Stimulated activated CD8-positive, alpha-beta memory T cell treated with anti-CD3 and anti-CD28 coated beads, Interleukin-4, amount 100 ng/mL, for 1 hour (primary cell): Measurements from ENCODE around the gene ITGB8.

ENCODE experiments used
- DNase-seq, 2 donors: peaks; one replicate each; pipeline ENCODE4 v3.0.0-alpha.2; 2020; ENCODE audit warnings: low read depth in 2 of 2, low spot score in 1 of 2

Gene ITGB8

DNA sequence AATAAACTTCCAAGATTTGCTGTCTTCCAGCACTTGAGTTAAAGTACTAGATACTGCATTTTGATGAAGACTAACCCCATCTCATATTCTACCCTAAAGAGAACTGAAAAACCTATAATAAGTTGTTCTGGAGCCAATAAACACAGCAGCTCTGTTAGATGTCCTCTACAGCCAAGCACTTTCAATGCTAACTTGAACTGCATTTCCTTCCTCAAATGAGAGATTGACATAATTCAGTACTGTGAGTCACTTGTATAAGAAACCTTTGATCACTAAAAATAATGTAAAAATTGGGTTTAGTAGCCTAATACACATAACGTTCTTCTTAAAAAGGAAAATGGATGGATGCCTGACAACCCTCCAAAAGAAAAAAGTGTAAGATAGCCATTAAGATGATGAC lies 81.3 kb downstream of the ITGB8 start:
- no peak for DNase-seq

DNA sequence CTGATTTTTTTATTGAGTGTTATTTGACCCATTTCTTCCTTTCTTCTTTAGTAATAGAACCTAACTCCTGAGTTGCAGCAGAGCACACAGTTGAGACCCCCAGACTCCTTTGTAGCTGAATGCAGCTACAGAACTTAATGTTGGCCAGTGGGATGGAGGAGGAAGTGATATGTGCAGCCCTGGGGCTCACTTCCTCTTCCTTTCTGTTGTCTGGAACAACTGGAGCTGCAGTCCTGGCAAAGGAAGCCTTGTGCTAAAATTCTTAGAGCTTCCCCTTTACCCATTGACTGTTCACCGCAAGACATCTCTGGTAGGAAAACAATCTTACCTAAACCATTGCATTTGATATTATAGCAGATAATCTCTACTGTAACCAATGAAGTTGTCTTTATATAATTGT lies 86.6 kb downstream of the ITGB8 start:
- no peak for DNase-seq

DNA sequence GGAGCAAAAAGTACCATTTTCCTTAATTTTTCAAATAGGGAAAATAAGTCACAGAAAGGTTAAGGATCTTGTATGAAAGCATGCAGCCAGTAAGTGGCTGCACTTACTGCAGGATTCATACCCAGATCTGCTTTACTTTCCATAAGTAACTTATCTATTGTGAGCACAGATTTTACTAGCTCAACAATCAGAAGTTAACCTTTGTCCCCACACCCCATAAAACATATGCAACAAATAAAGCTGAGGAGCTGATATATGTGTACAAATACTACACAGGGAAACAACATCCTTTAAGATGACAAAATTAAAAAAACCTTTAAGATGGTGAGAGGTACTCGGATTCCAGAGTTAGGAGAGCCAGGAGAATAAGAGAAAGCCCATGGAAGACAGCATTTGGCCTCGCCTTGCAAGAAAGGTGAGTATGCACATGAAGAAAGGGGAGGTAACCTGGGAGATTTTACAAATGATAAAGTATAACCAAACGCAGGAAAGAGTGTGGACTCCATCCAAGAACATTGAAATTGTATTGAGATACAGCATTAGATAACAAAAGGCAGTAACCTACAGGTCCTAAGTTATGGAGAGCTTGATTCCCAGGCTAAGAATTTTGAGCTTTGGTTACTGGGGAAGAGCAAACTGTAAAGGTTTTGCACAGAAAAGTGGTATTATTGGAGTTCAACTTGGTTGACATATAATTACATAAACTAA lies 87.1 kb downstream of the ITGB8 start:
- no peak for DNase-seq

DNA sequence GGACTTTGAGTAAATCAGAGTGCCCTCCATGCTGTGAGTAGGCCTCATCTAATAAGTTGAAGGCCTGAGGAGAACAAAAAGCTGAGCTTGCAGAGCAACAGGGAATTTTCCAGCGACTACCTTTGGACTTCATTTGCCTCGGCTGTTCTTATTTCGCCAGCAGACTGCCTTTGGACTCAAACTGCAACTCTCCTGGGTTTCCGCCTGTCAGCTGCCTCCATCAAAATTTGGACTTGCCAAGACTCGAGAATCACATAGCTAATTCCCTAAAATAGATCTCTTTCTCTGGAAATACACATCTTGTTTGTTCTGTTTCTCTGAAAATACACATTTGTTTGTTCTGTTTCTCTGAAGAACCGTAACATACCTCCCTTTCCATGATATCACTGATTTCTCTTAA lies 93.8 kb downstream of the ITGB8 start:
- DNase-seq, result no peak

DNA sequence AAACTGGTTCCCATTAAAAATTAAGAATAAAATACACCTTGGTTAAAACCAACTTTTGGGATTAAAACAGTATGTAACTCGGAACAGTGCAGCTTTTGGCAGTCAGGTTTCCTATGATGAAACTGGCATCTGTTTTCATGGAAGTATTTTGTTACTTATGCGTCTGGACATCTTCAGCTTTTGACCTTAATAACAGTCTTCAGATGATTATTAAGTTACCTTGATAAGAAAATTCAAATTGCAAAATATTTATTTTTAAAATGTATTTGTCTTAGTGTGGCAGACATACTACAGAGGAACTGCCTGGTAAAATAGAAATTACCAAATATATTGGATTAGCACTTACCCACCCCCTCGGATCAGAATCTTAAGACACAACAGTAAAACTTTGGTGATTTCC lies 100.0 kb downstream of the ITGB8 start:
- no peak for DNase-seq

DNA sequence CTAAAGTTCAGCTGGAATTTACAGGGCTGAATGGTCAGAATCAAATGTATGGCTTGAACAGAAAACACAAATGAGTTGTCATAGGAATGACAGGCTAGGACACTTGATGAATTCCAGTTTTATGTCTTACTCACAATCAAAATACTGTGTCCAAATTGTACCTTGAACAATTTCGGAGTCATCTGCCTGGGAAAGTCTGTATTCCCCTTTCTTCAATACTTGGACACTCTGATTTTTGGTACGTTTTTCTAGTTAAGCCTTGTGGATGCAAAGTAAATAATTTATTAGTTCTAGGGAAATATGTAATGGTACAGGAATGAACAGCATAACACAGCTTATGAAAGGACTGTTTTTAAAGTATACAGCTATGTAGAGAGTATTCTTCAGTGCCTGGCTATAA lies 100.4 kb downstream of the ITGB8 start:
- no peak for DNase-seq

DNA sequence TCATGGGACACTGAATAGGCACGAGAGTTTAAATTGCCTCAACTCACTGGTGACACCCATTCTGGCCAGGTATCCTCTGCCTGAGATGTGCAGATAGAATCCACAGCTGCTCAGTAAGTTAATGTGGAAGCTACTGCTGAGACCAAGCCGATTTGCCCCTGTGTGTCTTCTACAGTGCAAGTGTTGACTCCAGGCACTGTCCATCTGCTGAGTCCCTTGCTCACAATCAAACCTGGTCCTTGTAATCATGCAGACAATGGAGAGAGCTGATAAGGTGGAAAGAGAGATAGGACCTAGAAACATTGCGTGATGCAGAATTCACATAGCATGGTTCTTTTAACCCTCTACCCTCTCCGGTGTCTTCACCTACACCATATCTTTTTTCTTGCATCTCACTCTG lies 101.4 kb downstream of the ITGB8 start:
- no peak for DNase-seq

DNA sequence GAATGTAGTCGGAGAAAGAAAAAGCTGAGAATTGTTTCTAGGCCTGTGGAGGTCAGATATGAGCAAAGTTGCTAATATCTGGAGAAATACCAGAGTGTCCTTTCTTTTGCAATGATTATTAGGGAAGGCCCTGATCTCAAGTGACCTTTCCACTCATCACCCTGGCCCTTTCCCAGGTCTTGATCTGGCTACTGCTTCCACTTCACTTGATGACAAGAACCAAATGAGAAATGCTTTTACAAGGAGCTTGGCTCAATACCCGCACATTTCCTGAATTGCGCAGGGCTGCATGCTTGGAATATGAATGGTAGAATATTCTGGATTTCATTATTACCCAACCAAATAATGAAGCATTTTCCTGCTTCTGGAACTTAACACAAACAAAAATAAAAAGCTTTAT lies 104.6 kb downstream of the ITGB8 start:
- DNase-seq, result no peak

DNA sequence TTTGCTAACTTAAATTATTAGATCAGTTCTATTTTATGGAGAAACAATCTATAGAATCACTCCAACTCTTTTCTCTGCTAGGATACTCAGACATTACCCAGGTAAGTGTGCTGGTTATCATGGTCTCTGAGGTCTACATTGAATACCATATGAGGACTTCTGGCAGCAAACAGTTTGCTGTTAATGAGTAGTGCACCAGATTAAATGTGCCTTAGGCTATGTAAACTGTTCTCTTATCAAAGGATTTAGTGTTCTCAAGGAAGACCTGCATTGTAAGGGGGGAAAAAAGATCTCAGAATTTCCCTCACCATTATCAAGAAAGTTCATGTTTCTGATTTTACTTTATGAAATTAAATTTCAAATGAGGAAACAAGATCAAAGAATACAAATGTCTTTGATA lies 107.5 kb downstream of the ITGB8 start:
- DNase-seq, result no peak

DNA sequence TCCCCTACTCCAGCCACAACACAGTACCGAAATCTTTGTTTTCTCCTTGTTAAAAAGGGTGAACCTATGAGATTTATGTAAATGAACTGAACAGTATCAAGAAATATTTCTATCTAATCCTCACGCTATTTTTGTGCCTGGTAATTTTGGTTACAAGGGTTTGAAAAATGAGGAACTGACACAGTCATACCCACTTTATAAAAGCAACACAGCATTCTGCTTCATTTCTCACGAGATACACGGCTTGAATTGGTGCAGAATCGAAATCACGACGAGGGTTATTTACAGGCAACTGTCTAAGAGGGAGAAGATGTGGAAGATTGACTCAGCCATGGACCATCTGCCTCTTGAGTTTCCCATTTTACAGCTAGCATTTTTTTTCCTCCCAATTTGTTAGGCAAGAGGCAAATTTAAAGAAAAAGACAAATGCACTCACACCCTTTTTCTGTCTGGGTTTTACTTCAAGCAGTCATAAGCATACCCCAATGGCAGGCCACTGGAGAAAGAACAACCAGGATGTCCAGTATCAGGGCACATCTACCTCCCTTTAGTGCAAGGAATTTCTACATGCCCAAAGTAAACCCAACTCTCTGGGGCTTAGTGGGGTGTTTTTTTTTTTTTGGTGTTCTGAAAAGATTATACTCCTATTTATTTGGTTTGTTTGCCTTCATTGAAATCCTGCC lies 108.1 kb downstream of the ITGB8 start:
- no peak for DNase-seq

DNA sequence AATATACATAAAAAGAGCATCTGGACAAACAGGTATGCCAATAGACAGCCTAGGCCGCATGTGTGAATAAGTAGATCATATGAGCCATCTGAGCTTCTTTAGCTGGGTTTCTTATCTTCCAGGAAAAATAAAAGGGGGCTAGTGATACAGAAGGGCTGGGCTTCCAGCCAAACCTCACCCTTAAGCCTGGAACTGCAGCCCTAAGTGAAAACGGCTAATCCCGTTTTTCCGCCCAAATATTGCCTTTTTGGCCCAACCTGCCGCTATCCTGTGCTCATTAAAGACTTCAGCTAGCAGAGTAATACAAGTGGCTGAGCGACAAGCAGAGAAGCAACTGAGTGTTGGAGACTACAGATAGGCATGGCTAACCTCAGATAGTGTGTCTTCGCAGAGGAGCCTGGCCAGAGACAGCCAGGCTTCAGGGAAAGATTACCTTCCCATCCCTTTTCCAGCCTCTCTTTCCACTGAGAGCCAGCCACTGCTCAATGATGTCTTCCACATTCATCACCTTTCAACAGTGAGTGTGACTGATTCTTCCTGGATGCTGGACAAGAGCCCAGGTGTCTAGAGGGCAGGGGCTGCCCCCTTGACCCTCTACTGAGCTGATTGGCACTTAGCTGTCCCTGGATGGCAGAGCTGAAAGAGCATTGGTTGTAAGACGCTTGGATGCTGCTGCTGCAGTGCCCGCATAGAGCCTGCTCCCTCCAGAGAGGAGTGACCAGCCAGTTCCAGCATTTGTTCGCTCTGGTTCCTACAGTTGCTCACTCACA lies 108.9 kb downstream of the ITGB8 start:
- DNase-seq, result no peak

DNA sequence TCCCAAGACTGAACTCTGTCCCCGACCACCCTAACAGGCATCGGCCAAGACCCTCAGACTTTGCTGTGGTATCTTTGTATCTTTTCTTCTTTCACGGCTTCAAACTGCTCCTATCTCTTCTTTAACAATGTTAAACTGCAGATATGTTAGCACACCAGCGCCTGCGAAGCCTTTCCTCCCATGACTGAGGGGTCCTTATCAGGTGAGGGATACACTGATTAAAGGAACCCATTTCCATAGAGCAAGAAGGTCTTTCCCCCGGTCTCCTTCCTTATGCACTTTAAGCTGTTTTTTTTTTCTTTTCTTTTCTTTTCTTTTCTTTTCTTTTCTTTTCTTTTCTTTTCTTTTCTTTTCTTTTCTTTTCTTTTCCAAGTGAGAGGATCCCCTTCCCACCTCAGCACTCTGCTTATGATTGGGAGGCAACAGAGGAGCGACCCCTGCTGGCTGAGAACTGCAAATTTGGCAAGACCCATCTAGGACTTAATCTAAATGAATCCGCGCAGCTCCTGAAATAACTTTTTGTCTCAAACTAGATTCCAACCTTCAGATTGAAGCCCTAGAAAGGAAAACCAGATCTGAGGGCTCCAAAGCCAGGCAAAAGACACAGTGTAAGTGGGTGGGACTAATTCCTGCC lies 109.9 kb downstream of the ITGB8 start:
- DNase-seq, result no peak

DNA sequence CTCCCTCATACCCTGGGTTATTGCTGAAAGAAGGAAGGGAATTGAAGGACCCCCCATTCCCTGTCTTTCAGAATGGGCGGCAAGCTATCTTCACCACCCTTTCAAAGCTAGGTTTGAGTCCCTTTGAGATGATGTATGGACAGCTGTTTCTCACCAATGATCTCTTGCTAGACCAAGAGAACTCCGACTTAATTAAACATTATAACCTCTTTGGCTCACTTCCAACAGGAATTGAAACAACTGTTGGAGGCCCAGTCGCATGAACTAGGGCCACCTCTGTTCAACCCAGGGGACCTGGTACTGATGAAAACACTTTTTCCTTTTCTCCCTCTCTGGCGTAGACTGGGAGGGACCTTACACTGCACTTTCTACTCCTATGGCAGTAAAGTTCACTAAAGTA lies 110.6 kb downstream of the ITGB8 start:
- DNase-seq, result no peak

DNA sequence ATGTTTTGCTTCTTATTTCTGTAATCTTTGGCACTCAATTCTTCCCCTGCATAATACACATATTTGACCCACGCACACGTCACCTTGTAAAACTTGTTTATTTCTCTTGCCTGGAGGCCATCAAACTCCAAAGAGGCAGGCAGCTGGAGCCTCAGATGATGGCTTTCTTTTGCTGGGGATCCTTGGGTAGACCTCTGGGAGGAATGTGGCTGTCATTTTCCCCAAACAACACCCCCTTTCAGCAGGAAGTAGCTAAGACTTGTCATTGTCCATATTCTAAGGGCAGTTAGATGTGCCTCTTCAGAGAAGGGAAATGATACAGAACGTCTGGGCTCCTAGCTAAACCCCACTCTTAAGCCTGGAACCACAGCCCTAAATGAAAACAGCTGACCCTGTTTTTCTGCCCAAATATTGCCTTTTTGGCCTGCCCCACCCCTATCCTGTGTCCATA lies 111.3 kb downstream of the ITGB8 start:
- DNase-seq, result no peak

DNA sequence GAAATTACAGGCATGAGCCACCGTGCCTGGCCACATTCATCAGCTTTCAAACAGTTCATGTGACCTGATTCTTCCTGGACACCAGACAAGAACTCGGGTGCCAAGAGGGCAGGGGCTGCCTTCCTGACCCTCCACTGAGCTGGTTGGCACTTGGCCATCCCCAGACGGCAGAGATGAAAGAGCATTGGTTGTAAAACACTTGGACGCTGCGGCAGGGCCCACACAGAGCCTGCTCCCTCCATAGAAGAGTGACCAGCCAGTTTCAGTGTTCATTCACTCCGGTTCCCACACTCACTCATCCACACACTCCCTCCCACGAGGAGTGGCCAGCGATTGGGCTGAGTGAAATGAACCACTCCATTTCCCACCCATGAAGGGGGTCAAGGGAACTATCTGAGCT lies 112.3 kb downstream of the ITGB8 start:
- no peak for DNase-seq

DNA sequence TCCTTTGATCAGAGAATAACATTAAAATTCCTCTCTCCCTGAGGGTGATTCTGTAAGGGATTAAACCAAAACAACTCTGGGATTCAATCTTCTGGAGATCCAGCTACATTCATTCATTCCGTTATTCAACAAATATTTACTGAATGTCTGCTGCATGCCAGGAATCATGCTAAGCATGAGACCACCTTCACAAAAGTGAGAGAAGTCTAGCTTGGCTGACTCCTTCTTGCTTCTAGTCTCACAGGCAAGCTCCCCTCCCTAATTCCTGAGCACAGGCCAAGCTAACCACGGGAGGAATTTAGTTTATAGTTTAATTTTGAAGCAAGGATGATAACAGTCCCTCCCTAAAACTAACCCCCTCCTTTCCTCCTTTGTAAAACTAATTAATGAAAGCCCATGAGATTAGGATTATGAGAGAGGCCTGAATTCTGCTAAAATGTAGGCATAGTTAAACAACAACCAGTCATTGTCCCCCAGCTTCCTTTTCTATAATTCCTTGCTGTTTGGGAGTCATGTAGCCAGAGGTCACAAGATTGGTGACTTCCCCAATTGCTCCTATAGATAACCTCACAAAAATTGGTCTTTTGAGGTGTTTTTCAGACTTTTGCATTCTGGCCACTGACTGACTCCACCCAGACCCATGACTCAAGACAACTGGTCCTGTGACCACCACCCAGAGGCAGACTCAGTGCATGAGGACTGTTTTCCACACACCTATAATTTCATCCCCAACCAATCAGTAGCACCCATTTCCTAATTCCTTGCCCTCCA lies 113.5 kb downstream of the ITGB8 start:
- DNase-seq, result no peak

DNA sequence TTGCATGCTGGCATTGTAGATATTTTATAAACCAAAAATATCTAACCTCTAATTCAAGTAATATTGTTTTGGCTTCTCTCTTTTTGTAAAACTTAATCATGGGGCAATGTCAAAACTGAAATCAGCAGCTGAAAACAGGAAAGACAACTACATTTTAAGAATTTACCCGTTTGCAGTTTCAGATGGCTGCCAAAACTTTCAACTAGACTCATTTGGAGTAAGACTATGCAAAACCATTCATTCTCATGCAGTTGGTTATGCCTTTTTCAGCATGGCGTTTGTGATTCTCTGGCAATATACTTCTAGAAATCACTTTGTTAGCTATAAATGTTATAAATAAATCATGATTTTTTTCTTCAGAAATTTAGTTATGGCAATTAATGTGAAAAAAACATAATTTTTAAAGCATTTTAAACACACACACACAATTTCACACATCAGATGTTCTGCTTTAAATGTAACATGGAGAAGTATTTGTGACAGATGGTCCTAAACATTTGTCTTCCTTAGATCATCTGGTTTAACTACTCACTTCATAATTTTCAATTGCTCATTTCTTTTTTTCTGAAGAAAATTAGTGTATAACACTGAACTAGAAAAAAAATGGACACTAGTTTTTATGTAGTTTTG lies 116.4 kb downstream of the ITGB8 start:
- DNase-seq, result no peak

DNA sequence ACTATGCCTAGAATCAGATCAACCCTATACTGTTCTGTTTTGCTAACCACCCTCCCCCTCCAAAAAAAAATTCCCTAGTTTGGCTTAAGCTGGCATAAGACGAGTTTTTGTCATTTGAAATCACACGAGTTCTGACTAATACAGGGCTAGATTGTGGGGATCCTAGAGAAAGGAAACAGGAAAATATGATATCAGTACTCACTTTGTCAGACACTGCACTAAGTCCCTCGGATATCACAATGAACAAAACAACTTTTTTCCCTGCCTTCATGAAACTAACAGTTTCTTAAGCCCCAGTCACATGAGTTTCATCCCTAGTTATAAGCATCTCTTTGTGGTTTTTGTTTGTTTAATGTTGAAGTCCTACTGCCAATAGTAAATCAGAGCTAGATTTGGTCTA lies 118.5 kb downstream of the ITGB8 start:
- DNase-seq, result no peak

DNA sequence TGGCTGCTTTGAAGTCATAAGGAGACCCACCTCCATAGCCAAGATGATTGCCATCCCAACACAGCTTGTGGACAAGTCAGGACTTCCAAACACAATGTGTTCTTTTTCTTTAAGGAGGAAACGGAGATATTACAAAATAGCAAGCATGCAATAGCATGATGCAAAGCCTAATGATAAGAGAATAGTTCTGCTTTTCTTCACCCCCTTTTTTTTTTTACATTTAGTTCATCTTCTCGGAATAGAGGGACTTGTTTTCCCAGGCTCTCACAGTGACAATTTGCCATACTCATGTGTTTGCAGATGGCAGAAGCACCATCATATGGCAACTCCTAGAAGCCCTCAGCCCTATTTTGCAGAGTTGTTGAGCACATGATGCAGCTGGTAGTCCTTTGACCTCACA lies 119.8 kb downstream of the ITGB8 start:
- no peak for DNase-seq

DNA sequence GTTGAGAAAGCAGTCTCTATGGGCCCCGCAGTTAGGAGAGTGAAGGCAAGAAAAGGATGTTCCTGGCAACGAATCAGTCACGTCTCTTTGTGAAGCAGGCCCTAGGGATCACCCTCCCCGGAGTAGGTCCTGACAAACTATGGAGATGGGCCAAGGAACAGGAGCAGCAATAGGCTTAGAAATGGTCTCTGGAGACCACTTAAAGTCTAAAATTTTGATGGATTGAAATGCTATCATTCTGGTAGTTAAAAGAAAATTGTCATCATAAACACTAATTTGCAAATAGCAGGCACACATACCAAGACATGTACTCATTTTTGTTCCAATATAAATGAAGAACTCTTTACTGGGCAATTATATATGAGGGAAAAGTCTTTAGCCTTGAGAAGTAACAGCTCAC lies 123.5 kb downstream of the ITGB8 start:
- DNase-seq, result no peak

DNA sequence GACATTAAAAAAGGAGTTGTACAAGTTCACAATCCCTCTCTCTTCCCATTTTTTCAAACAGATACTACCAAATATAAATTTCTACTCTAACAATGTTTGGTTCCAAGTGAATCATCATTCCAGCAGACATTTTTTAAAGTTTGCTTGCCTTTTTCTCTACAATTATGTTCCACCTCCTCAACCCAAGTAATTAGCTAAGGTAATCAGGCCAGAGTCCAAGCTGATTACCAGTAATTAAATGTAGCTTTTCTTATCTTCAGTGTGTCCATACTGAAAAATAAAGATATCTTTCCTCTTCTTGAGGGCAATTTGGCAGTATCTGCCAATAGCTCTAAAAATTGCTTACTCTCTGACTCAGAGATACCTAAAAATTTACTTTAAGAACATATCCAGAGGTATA lies 126.0 kb downstream of the ITGB8 start:
- no peak for DNase-seq
